ENCODE data around the gene CLDN16. TPM values are rescaled to one million over a fixed set of nuclear protein-coding genes. Genes with fewer than 3 reads are reported as not detected.

The CLDN16 gene
- total RNA-seq, 1 donor from 2014 or later, result not detected

- H3K4me3 Mint-ChIP-seq, result no peak overlapping the region
- H3K27ac Mint-ChIP-seq, result no peak overlapping the region
- no peaks in the 10 kb centered on the region for H3K27me3 Mint-ChIP-seq
- ATAC-seq (ENCODE audit: low read depth), result no peak
- no peak for DNase-seq
- CTCF ChIA-PET, result no interaction called here
- H3K9me3 Mint-ChIP-seq, result no peaks in the 10 kb centered on the region
- H3K36me3 Mint-ChIP-seq (ENCODE audit: low read depth), result no peaks in the 10 kb centered on the region
- intact Hi-C loops (cut with micrococcal nuclease), result no loop called here
- POLR2A ChIA-PET, result no interaction called here
- TF ChIP-seq CTCF (IDR thresholded peaks at IDR 0.05), result no peak
- H3K4me1 Mint-ChIP-seq, result no peaks in the 10 kb centered on the region
Observed at GRCh38 chr3:190359813-190360212, 28.1 kb upstream of the CLDN16 start.

- no peaks in the 10 kb centered on the region for H3K27me3 Mint-ChIP-seq
- CTCF ChIA-PET, result no interaction called here
- H3K9me3 Mint-ChIP-seq, result no peaks in the 10 kb centered on the region
- intact Hi-C loops (cut with micrococcal nuclease), result no loop called here
- H3K36me3 Mint-ChIP-seq (ENCODE audit: low read depth), result no peaks in the 10 kb centered on the region
- DNase-seq (no peak), ATAC-seq (ENCODE audit: low read depth) (no peak)
- H3K27ac Mint-ChIP-seq, result no peak overlapping the region
- no peak for TF ChIP-seq CTCF (IDR thresholded peaks at IDR 0.05)
- H3K4me1 Mint-ChIP-seq, result no peaks in the 10 kb centered on the region
- H3K4me3 Mint-ChIP-seq, result no peak overlapping the region
- POLR2A ChIA-PET, result no interaction called here
Observed at GRCh38 chr3:190360228-190360627, 27.7 kb upstream of the CLDN16 start.

GRCh38 chr3:190361791-190362190 lies 26.2 kb upstream of the CLDN16 start:
- ATAC-seq (ENCODE audit: low read depth) (no peak), DNase-seq (no peak)
- no peaks in the 10 kb centered on the region for H3K27me3 Mint-ChIP-seq
- no peaks in the 10 kb centered on the region for H3K9me3 Mint-ChIP-seq
- intact Hi-C loops (cut with micrococcal nuclease), result no loop called here
- no peak overlapping the region for H3K4me3 Mint-ChIP-seq
- CTCF ChIA-PET, result no interaction called here
- no peaks in the 10 kb centered on the region for H3K4me1 Mint-ChIP-seq
- POLR2A ChIA-PET, result no interaction called here
- no peak overlapping the region for H3K27ac Mint-ChIP-seq
- no peaks in the 10 kb centered on the region for H3K36me3 Mint-ChIP-seq (ENCODE audit: low read depth)
- TF ChIP-seq CTCF (IDR thresholded peaks at IDR 0.05), result no peak

GRCh38 chr3:190362258-190362657 lies 25.7 kb upstream of the CLDN16 start:
- POLR2A ChIA-PET, result no interaction called here
- no peak for ATAC-seq (ENCODE audit: low read depth)
- H3K27ac Mint-ChIP-seq, result no peak overlapping the region

GRCh38 chr3:190366133-190366532 lies 21.8 kb upstream of the CLDN16 start:
- Mint-ChIP-seq H3K27me3 (no peaks in the 10 kb centered on the region), H3K9me3 (no peaks in the 10 kb centered on the region), H3K4me1 (no peaks in the 10 kb centered on the region), H3K4me3 (no peak overlapping the region), H3K36me3 (ENCODE audit: low read depth) (no peaks in the 10 kb centered on the region), H3K27ac (no peak overlapping the region)
- no peak for ATAC-seq (ENCODE audit: low read depth)
- intact Hi-C loops (cut with micrococcal nuclease), result no loop called here
- CTCF ChIA-PET, result no interaction called here
- no peak for DNase-seq
- POLR2A ChIA-PET, result no interaction called here
- no peak for TF ChIP-seq CTCF (IDR thresholded peaks at IDR 0.05)

More at GRCh38 chr3:190362258-190362657, 25.7 kb upstream of the CLDN16 start:
- no peak for TF ChIP-seq CTCF (IDR thresholded peaks at IDR 0.05)
- CTCF ChIA-PET, result no interaction called here
- no peak for DNase-seq
- H3K27me3 Mint-ChIP-seq, result no peaks in the 10 kb centered on the region
- no peaks in the 10 kb centered on the region for H3K9me3 Mint-ChIP-seq
- H3K36me3 Mint-ChIP-seq (ENCODE audit: low read depth), result no peaks in the 10 kb centered on the region
- H3K4me1 Mint-ChIP-seq, result no peaks in the 10 kb centered on the region
- intact Hi-C loops (cut with micrococcal nuclease), result no loop called here
- no peak overlapping the region for H3K4me3 Mint-ChIP-seq
